NCI-H2196 (cell line): ENCODE data around the gene TXNRD2.

Experiments used
- DNase-seq: peaks from one replicate; lab custom pipeline; 2025; ENCODE audit not compliant: unreplicated experiment; lab: John Stamatoyannopoulos, UW

Gene TXNRD2

DNA sequence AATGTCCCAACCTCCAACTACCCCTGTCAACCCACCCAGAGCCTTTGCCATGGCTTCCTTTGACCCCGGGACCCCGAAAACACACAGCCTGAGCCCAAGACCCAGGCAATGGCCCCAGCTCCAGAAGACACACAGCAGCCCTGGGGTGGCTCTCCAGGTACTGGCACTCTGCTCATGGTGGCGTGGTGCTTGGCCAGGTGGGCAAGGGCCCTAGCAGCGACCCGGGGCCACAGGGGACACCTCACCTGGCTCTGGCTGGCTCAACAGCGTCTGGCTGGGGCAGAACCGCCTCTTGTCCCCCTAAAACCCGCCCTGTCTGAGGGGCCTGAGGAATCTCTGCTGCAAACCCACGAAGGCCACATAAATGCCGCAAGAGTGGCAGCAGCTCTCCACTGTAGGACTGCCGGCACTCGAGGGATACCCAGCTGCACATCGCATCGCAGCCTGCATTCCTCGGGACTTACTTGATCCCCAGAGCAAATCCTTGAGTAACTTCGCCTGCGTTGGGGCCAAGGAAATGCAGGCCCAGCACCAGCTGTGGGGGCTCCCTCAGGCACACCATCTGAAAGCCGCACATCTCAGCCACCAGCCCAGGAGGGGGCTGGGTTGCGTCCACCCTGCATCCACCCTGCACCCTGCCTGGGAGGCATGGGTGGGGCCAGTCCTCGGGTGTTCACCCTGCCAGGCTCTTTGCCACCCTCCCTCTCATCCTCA, 63.8 kb downstream of the TXNRD2 start:
- no peak for DNase-seq

DNA sequence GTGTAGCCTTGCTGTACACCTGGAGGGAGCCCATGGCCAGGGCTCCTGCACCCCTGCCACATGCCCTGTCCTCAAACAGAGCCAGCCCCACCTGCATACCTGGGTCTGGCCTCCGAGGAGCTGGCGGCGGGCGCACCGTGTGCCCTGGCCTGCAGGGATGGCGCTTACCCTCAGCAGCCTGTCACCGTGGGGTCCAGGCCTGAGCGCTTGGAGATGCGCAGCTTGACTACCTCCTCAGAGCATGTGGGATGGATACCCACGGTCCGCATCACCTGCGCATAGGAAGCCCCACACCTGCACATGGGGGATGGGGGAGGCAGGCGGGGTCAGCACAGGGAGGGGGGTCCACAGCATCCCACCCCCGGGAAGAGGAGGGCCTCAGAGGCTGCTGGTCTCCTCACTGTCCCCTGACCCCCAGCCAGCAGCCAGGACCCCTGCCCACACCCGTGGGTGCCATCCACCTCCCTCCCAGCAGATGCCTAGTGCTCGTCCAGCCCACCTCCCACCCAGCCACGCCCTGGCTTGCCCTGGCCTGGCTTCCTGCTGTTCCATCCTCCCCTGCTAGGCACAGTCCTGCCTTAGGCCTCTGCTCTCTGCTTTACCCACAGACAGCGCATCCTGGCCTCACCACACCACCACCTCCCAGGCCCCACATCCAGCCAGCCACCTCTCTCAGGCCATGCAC, 64.5 kb downstream of the TXNRD2 start:
- no peak for DNase-seq

DNA sequence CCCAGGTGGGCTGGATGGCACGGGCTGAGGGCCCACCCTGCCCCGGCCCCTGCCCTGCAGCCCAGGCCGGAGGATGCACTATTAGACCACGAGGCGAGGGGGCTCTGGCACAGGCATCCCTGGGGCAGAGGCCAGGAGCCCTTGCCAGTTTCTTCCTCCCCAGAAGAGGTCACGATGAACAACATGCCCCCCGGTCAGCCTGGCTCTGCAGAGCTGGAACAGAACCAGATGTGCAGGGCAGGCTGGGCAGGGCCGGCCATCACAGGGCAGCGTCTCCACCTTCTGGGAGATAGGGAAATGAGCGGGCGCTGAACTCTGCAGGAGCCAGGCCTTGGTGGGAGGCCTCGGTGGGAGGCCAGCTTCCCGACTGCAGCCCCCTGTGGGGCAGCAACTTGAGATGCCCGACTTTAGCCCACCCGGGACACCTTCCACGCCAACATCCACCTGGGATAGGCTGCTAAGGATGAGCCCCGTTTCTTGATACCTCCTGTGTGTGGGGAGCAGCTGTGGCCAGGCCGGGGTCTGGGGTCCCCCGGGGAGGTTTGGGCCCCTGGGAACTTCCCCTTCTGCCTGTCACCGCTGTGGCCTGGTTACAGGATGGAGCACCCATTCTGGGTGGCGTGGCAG, 65.2 kb downstream of the TXNRD2 start:
- no peak for DNase-seq

DNA sequence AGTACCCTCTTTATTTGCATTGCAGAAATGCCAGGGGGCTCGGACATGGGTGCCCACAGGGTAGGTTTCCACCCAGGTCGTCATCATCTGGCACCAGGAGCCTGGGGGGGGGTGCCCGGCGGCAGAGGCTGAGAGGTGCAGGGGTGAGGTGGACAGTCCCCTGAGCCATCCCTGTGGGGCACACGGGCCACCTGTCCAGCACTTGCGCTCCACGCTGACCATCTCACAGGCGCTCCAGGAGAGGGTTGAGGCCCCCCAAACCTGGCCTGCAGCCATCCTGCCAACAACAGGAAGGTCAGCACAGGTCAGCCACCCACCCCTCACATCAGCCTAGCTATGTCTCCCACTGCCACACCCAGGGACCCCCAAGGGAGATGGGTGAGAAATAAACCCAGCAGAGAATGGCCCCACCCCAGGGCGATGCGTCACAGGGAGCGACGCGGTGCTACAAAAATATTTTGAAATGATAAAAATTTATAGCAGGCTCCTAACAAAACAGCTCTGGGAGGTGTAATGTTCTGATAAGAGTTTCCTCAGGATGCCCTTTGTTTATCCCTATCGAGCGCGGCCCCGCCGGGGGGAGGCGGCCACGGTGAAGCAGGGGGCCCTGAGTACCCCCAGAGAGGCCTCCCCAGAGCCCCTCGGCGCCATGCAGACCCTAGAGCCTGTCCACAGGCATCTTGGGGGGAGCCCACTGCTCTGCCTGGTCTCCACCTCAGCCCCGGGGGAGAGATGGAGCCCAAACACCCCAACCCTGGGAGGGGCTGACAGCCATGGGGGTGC, 65.9 kb downstream of the TXNRD2 start:
- DNase-seq = no peak

DNA sequence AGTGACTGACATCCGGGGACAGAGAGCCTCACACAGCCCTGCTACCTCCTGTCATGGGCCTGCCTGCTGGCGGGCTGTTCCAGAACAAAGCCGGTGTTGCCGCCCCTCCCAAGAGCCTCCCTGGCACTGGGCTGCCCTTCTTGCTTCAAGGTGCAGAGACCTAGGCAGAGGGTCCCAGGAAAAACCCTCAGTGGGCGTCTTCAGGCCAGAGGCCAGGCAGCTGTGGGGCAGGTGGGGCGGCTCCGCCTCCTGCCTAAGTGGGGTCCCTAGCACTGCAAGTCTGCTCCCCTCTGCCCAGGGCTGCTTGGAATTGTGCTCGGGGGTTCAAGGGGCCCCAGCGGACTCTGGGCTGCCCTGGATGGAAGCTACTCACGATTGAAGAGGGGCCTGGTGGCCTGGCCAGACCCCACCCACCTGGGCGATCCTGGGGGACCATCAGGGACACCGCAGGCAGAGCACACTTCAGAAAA, 66.5 kb downstream of the TXNRD2 start:
- DNase-seq = no peak

DNA sequence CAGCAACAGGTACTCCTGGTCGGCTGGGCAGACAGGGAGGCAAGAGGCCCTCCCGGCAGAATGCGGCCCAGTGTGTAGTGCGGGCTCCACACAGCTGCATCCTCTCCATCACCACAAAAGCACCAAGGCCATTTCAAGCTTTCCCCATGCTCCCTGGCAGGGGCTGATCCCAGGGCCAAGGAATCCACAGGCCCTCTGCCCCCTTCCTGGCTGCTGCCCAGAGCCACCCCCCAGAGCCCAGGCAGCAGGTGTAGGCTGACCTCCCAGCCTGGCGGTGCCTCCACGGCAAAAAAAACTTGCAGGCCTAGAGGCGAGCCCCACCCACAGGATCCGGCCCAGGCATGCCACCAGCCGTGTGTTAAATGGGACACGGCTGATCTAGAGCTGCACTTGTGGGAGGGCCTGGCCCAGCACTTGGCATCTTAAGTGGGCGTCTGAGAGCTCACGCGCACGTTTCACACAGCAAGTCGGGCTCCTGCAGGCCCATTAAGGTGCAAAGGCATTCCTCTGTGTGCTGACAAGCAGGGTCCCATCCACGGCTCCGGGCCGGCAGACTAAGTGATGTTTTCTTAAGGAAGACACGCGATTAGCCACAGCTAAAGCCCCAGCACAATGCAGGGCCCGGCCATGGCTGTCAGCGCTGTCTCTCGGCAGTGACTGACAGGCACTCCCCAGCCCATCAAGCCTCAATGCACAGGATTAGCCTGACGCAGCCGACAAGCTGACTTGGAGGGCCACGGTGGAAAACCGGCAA, 67.1 kb downstream of the TXNRD2 start:
- peak; percentile 2 for DNase-seq

DNA sequence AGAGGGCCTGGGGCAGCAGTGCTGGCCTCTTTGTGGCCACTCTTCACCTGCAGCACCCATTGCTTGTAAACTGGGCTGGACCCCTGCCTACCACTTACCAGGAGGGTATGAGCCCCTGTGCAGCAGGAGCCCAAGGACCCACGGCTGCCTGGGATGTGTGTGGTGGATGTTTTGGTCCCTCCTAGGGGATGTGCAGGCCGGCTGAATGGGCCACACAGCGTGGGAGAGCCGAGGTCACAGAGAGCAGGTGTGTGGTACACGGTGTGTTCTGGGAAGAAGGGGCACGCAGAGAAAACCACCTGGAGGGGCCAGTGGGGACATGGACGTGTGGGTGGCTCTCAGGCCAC, 67.7 kb downstream of the TXNRD2 start:
- no peak for DNase-seq

DNA sequence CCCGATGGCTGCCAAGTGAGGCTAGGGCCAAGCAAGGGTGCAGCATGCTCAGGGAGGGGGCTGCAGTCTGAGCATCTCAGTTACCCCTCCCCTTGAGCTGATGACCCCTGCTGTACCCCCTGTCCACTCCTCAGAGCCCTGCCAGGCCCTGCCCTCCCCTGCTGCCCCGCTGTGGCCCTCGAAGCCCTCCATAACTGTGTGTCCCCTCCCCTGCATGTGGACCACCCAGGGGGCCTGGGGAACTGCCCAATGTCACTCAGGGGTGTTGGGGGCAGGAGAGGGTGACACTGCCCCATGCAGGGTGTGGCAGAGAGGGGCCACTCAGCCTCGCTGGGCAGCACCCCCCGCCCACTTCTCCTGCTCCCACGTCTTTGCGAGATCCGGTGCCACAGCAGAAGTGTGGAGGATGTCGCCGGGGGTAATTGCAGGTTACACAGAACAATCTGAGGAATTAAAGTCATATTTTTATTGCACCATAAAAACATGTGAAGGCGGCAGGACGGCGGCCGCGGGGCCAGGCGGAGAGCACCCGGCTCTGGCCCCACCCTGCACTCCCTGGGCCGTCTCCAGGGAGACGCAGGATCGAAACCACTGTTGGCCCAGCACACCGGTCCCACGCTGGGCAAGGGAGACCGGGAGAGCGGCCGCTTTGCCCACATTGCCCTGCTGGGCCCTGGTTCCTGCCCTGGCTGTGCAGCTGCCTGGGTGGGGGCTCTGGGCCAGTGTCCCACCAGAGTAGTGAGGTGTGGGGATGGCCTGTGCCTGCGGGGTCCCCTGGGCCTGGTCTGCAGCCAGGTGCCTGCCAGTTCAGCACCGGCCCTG, 68.3 kb downstream of the TXNRD2 start:
- DNase-seq = no peak

DNA sequence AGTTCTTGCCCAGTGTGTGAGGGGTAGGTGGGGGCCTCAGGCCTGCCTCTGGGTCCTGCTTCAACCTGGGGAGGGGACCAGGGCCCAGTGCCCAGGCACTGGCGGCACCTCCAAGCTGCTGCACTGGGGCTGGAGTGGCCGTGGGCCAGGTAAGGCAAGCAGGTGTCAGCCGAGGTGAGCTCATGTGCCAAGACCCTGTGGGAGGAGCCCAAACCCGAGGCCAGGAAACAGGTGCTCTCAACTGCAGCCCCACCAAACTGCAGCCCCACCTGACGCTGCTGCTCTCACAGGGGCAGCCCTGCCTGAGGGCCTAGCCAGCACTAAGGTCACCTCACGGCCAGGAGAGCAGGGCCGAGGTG, 68.9 kb downstream of the TXNRD2 start:
- peak; percentile 46 for DNase-seq

DNA sequence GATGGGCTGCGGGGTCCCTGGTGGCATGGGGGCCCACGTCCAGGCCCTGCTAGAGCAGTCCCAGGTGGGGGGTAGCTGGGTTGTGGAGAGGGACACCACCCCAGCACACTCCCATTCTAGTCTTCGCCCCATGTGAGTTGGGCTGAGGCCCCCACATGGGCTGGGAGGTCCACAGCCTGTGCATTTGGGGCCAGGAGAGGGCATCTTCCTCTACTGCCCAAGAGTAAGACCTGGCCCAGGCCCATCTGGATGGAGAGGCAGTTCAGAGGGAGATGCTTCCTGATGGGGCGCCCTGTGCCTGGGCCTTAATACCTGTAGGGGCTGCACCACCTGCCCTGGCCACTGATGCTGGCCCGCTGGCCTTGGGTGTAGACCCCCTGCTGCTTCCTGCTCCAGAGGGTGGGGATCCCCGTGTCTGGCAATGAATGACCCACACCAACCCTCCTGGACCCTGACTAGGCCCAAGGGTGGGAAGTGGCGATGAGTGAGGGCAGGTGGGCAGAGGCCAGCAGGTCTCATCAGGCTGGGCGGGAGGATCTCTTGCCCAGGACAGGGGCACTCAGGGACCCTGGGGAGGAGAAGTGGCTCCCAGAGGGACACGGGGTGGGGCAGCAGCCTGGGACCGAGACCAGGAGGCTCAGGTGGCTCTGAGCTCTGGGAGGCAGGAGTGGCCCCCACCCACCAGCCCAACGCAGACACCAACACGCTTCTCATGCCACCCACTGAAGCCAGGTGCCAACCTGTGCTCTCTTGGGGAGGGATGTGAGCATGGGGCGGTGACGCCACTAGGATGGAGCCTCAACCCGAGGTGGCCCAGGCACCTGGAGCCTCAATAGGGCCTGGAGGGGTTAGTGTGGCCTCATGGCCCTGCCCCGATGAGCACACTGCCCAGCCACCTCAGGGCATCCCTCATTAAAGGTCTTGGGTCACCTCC, 69.5 kb downstream of the TXNRD2 start:
- peak; percentile 23 for DNase-seq

DNA sequence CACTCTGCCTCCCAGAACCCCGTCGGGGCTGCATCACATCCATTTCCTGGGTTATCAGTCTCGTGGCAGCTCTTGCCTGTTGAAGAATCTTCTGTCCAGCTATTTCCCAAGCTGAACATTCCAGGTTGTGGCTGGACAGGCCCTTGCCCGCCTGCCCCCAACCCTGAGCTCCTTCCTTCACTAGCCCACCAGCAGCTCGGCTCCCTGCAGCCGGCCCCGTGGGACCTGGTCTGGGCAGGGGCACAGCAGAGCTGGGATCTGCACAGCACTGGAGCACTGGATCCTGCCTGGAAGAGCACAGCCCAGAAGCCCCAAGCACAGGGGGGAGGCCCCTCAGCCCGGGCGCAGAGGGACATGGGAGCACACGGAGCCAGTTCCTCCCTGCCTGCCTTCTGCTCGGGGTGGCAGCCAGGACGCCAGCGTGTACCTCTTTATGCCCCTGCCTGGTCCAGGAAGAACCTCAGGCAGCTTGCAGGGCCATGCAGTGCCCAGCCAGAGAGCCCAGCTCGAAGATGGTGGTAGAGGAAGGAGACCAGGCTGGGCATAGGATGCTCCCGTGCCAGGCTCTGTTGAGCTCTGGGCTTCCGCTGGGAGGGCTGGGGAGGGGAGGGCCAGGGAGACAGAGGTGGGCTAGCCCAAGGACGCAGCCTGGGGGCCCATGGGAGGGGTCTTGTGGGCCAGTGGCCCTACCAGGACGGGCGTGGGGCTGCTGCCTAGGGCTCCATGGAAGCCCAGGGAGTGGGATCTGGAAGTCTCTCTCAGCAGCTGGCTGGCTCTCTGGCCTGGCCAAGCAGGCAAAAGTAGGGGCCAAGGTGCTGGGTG, 70.4 kb downstream of the TXNRD2 start:
- no peak for DNase-seq

DNA sequence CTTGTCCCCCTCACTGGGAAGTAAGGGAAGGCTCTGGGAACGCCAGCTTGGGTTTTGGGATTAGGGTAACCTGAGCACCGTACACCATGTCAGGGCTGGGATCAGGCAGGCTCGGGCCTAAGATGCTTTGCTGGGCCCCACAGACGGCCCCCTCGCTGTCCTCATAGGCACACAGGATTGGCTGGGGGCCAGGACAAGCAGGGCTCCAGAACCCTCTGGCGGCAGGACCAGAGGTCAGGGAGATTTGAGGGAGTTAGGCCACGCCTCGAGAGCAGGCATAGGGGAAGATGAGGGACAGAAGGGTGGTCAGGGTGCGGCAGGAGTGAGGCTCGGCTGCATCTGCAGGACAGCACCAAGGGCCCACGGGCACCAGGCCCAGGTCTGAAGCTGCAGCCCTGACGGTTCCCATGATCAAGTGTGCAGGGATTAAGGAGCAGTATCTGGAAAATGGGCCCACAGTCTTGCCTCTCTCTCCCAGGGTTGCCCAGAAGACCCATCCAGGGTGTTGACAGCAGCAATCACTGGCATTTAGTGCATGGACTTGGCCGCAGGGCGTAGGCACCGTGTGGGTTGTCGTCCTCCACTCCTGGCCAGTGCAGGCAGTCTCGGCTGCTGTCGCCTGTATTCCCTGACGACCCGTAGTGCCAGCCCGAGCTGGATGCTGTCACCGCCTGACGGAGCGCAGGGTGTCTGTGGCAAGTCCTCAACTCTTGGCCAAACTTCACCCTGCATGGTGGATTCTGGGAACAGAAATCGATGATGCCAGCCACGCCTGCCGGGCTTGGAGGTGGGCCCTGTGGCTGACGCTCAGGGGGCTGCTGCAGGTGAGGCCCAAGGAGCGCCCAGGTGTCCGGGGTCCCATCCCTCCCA, 71.2 kb downstream of the TXNRD2 start:
- DNase-seq = no peak

DNA sequence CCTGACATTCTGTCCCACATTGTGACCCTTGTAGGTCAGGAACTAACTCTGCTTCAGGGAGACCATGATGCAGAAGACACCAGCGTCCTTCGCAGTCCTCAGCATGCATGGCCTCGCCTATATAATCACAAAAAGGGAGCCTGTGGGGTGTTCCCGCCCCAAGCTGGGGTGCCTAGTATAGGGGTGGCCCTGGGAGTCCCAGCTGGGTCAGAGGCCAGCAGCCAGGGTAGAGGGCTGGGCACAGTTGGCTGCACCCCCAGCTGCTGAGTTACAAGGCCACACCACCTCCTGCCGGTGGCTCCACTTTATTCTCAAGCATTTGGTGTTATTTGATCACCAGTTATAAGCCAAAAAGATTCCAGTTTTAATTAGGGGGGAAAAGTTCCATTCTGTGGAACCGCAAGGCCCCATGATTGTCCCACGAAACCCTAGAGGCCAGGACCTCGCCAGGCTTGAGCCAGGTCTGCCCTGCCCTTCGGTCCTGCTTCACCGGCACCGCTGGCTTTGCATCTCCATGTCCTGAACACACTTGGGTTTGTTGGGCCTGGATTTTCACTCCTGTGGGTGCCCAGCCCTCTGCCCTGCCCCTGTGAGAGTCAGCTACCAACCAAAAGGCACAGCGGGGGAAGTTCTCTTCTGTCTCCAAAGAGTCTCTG, 72.0 kb downstream of the TXNRD2 start:
- DNase-seq = no peak

DNA sequence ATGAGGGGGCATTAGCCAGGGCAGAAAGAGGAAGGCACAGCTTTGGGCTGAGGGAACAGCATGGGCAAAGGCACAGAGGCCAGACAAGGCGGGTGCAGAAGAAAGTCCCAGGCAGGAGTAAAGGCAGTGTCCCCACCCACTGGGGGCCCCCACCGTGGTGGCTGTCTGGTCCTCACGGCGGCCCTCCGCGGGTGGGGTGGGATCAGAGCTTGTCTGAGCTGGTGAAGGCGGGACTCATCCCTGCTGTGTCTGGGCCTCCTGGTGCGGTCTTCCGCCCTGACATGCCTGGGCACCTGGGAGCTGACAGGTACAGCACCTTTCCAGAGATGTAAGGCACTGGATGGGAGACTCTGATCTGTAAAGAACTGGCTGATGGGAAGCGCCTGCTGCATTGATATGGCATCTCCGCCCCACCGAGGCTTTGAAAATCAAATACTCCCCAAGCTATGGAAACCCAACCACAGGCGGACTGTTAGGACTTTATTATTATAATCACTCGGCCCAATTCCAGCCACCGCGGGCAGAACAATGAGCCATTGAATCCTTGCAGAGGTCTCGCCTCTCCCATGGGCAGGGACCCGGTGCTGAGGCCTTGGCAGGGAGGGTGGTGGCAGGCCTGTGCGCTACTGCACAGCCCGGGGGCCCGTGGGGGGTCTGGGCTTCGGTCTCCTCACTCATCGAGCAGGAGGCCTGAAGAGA, 72.7 kb downstream of the TXNRD2 start:
- DNase-seq = no peak

DNA sequence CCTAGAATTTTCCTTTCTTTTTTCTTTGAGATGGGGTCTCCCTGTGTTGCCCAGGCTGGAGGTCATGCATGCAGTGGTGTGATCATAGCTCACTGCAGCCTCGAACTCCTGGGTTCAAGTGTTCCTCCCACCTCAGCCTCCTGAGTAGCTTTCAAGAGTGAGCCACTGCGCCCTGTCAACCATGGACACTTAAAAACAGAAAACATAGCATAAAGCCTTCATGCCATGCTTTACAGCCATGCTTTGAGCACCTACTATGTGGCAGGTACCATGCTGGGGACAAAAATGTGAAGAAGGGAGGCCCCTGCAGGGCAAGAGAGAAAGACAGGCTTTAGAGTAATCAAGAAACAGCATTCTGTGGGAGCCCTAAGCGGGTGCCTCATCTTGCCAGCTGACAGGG, 73.3 kb downstream of the TXNRD2 start:
- DNase-seq = no peak

DNA sequence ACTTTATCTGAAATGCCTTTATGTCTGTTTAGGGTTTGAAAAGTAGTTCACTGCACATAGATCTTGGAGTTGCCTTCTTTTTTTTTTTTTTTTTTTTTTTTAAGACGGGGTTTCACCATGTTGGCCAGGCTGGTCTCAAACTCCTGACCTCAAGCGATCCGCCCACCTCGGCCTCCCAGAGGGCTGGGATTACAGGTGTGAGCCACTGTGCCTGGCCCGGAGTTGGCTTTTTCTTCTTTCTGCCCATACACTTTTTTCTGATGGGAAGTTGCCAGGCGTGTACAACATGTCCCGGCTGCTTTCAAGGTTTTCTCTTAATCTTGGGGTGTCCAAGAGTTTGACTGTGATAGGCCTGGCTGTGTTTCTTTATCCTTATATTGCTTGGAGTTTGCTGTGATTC, 74.0 kb downstream of the TXNRD2 start:
- no peak for DNase-seq
